Measurements from ENCODE around the gene SFTPB.

SFTPB gene

GRCh38 chr2:85702800-85703199, 34.8 kb upstream of the SFTPB start:
- no peak for DNase-seq (ENCODE audit: low read depth)

- DNase-seq (ENCODE audit: low read depth) = peak; percentile 69
Observed at GRCh38 chr2:85702172-85702571, 34.2 kb upstream of the SFTPB start.

GRCh38 chr2:85699325-85699724, 31.3 kb upstream of the SFTPB start:
- no peak for DNase-seq (ENCODE audit: low read depth)

GRCh38 chr2:85698880-85699254, 30.9 kb upstream of the SFTPB start:
- DNase-seq (ENCODE audit: low read depth) = no peak

- no peak for DNase-seq (ENCODE audit: low read depth)
Observed at GRCh38 chr2:85698184-85698879, 30.3 kb upstream of the SFTPB start.

GRCh38 chr2:85697716-85698115, 29.7 kb upstream of the SFTPB start:
- DNase-seq (ENCODE audit: low read depth) = no peak

GRCh38 chr2:85697096-85697495, 29.1 kb upstream of the SFTPB start:
- no peak for DNase-seq (ENCODE audit: low read depth)

GRCh38 chr2:85695691-85696668, 28.0 kb upstream of the SFTPB start:
- DNase-seq (ENCODE audit: low read depth) = peak; percentile 53

- no peak for DNase-seq (ENCODE audit: low read depth)
Observed at GRCh38 chr2:85695121-85695520, 27.1 kb upstream of the SFTPB start.

GRCh38 chr2:85694052-85695025, 26.3 kb upstream of the SFTPB start, which contains the start of gene GNLY:
Gene GNLY, plus strand, starts transcription at chr2:85694358. Its CDS starts 61 bp downstream, at chr2:85694419.
- no peak for DNase-seq (ENCODE audit: low read depth)

GRCh38 chr2:85692039-85692645, 24.1 kb upstream of the SFTPB start:
- no peak for DNase-seq (ENCODE audit: low read depth)

- no peak for DNase-seq (ENCODE audit: low read depth)
Observed at GRCh38 chr2:85690932-85691331, 22.9 kb upstream of the SFTPB start.

- no peak for DNase-seq (ENCODE audit: low read depth)
Observed at GRCh38 chr2:85684806-85685205, 16.8 kb upstream of the SFTPB start.

GRCh38 chr2:85684380-85684779, 16.4 kb upstream of the SFTPB start:
- DNase-seq (ENCODE audit: low read depth) = no peak

- DNase-seq (ENCODE audit: low read depth) = no peak
Observed at GRCh38 chr2:85682378-85682777, 14.4 kb upstream of the SFTPB start.

- no peak for DNase-seq (ENCODE audit: low read depth)
Observed at GRCh38 chr2:85681776-85682175, 13.8 kb upstream of the SFTPB start.

GRCh38 chr2:85681372-85681763, 13.4 kb upstream of the SFTPB start:
- DNase-seq (ENCODE audit: low read depth) = no peak

GRCh38 chr2:85680707-85681371, 12.8 kb upstream of the SFTPB start:
- no peak for DNase-seq (ENCODE audit: low read depth)

GRCh38 chr2:85678794-85679672, 11.0 kb upstream of the SFTPB start:
- DNase-seq (ENCODE audit: low read depth) = peak; percentile 62

GRCh38 chr2:85678377-85678776, 10.4 kb upstream of the SFTPB start:
- no peak for DNase-seq (ENCODE audit: low read depth)
